HG02970 (cell line): ENCODE data around the gene COL18A1.

Source experiments
- ATAC-seq: cut with Tn5 transposase; IDR thresholded peaks from one replicate; pipeline ENCODE4 v1.9.1; 2021; ENCODE audit warnings: mild to moderate bottlenecking, moderate library complexity, moderate number of reproducible peaks; ENCODE audit not compliant: unreplicated experiment, low FRiP score

The COL18A1 gene

DNA sequence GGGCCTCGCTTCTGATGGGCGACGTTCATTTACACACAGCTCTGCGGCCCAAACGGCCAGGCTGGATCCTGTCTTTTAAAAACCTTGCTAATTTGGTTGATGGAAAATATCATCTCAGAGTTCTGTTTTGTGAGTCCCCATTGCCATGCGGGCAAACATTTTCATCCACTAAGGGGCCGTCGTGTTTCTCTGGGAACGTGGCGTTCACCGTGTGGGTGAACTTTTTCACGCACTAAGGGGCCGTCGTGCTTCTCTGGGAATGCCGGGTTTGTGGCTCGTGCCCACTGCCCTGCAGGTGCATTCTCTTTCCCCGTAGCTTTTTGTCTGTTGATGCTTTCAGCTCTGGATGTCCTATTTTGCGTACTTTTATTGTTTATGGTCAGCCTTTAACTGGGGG, 6.8 kb downstream of the COL18A1 start:
- ATAC-seq: no peak

DNA sequence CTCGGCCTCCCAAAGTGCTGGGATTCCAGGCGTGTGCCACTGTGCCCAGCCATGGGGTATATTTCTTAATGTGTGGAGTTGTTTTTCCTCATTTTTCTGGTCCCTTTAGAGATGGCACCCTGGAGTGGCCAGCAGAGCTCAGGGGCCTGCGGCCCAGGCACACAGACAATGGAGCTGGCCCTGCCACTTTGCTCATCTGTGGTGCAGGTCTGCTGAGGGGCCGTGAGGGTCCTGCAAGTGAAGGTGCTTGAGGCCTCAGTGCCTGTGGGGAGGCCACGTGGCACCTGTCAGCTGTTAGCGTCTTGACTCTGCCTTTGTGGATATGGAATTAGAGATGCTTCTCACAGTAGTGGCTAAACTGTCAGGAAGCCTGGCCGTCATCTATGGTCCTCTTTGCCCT, 7.5 kb downstream of the COL18A1 start:
- ATAC-seq: no peak

DNA sequence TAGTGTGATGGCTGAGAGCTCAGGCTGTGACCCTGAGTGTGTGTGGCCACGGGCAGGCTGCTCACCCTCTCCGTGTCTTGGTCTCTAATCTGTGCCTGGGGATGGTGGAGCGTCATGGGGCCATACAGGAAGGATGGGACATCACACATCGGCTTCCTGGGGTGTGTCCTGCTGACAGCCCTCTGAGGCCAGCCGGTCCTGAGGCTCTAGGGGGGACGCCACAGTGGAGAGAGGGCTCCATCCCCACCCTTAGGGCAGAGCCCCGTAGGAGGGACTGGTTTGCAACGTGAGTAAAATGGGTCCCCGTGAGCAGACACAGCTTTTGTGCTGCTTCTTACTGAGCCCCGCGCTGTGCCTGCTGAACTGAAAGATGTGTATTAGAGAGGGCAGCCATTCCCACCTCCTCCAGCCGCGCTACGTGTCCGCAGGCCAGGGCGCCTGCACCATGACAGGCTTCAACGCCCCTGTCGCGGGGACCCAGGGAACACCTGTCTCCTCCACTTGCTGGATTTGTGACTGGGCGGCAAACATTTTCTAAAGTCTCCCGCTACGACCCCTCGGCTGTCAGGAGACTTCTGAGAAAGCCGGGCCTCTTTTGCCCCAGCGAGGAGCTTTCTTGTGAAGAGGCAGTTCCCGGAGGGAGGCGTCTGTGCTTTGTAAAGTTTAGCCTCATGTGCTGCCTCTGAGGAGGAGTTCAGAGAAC, 8.1 kb downstream of the COL18A1 start:
- no peak for ATAC-seq

DNA sequence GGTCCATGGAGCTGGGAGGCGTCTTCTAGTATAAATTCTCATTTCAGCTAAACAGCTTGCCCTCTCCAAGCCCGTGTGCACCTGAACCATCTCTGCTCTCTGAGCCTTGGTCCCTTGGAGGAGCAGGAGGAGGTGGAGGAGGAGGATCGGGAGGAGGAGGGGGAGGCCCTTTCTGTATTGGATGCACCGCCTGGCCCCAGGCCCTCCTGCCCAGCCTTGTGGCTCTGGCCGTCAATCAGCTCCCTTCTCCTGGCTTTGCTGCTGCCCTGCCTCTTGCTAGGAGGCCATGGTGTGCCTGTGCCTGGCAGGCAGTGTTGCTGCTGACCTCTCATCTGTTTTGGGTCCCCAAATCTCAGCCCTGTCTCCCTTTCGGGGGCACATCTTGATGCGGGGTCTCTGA, 9.0 kb downstream of the COL18A1 start:
- ATAC-seq: no peak

DNA sequence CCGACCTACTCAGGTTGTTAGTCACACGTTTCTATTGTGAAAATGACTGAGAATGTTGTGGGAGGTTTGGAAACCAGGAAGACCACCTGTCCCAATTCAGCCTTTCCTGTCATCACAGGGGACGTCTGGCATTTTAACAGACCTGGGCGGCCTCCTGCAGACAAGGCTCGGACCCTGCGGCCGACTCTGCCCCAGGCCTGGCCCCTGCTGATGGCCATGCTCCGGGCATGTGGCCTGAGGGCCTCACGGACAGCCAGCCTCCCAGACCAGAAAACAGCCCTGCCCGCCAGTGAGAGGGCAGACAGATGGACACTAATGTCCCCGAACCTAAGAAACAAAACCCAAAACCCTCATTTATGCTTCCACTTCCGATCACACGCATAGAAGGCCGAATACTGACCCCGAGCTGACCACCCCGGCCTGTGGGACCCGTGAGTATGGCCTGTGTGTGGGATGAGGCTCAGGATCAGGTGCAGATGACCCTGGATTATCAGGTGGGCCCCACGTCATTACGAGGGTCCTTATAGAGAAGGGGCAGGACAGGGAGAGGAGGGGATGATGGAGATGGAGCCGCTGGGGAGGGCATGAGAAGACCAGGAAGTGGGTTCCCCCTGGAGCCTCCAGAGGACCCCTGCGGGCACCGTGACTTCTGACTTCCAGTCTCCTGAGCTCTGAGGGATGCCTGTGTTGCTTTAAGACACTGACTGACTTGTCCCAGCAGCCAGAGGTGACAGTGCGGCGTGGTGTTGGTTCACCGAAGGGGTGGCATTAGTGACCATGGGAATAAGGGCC, 9.6 kb downstream of the COL18A1 start:
- ATAC-seq: no peak

DNA sequence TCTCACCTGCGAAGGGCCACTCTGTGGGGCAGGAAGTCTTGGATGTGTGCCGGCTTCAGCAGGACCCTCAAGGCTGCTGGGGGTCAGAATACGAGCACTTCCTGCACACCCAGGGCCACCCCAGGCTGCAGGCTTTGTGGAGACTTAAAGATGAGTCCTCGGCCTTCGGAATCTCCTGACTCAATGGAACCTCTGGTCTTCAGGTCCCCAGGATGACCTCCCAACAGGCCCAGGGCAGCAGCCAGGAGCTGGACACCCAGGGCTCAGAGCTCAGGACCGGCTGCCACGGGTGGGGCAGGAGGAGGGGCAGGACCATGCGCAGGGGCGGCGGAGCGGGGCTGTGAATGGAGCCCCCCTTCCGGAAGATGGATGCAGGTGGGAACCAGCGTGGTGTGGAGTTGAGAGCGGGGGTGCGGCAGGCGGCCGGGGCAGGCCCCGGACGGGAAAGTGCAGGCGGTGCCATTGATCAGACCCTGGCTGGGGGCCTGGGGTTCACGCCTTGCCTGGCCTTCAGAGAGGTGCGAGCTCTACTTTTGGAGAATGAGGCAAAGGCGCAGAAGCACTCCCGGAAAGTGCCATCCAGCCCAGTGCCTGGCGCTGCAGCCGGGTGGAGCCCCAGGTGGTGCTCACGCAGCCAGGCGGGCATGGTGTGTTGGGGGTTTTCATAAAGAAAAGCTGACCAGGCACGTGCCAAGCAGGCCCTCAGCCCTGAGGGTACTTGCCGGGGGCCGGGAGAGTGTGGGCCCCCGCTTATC, 10.4 kb downstream of the COL18A1 start:
- ATAC-seq: no peak

DNA sequence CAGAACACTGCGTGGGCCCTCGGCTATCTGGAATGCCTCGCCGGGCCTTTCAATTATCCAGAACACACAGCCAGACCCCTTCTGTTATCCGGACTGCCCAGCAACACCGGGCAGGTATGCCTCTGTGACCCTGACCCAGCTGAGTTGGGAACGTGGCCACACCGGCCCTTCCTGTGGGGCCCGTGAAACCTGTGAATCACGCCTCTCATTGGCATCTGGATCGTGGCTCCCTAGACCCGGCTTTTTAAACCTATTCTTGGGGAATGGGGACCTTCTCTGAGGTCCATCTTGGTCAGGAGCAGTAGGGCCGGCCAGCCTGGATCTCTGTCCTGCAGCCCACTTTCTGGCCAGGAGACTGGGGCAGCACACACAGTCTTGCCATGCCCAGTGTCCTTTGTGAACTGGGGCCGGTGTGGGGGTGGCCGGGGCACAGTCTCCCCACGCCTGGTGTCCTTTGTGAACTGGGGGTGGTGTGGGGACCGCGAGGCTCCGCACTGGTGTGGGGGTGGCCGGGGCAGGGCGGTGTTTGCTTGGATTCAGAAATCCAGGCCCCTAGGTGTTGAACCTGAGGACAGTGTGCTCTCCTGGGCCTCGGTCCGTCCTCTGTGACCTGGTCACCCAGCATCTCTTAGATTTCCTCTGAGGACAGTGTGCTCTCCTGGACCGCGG, 11.1 kb downstream of the COL18A1 start:
- no peak for ATAC-seq

DNA sequence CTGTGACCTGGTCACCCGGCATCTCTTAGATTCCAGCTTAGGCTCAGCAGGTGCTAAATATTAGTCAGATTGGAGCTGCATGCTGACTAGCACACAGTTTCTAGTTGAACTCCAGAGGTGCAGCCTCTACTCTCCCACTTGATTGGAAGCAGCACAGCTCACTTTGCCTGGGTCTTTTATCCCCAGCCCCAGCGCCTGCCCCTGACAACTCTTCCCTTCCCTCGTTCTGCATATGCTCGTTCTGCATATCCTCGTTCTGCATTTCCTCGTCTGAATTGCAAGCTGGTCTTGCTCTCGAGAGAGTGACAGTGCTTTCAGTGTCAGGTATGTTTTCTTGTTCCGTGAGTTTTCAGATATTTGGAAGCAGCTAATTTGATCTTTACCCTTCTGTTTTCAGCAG, 11.7 kb downstream of the COL18A1 start:
- no peak for ATAC-seq

DNA sequence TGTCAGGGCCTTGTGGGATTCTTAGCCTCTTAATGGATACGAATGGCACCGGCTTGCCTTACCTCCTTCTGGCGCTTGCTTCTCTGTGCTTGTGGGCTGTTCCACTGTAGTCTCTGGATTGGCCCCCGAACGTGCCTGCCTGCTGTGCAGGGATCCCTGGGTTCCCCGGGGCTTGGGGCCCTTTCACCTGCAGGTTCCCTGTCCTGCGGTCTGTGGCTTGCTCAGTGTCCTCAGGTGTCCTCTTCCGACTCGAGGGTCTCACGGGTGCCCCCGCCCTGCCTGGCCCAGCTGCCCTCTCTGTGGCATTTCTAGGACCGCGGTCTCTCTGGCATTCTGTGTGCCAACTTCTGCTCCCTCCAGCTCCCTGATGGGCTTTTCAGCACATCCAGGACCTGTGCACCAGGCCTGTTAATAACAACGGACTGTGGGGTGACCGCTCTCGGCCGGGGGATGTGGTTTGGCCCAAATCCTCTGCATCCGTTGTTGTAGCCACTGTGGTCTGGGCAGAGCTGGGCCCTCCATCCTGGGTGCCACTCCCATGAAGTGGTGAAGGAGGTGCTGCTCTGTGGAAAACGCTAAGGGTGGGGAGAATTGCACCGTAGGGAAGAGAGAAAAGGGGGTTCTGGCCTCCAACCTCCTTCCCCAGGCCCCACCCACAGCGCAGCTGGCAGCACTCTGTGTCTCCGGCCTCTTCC, 12.4 kb downstream of the COL18A1 start:
- ATAC-seq: no peak

DNA sequence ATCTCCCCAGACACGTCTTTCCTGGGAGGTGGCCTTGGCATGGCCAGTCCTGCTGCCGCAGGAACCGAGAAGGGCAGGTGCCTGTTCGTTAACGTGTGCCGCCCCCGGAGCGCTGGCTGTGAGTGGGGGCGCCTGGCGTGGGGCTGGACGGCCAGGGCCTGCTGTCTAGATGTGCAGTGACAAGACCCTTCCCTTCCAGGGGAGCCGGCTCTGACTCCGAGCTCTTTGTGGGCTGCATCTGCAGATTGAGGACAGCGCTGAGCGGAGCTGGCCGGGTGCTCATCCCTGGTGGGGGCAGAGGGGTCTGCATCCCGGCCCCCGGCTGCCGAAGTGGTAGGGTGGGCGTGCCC, 13.0 kb downstream of the COL18A1 start:
- no peak for ATAC-seq

DNA sequence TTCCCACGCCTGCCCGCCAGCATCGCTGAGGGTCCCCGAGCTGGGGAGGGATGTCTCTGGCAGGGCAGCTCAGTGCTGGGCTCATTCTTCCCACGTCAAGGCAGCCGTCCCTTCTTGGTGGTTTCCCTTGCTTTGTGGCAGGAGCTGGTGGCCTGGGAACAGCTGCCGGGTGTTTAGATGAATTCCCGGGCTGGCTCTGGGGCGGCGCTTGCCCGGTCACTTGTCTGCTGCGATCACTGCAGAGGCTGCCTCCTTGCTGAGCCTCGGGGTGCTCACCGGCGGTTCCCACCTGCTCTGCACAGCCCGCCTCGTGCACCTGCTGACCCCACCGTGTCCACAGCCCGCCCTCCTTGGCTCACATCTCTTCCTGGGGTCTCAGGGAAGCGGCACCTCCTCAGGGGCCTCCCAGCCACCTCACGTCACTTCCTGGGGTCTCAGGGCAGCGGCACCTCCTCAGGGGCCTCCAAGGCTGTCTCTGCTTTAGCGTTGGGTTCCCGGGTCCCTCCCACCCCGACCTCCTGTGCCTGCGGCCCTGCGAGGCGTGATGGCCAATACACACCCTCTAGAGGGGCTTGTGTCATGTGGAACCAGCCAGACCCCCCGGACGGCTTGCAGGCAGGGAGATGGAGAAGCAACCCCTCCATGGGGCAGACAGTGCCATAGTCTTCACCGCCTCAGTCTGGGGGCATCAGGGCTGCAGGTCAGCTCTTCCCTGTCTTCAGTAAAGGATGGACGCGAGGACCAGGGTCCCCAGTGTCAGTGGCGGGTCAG, 13.5 kb downstream of the COL18A1 start:
- ATAC-seq: no peak

DNA sequence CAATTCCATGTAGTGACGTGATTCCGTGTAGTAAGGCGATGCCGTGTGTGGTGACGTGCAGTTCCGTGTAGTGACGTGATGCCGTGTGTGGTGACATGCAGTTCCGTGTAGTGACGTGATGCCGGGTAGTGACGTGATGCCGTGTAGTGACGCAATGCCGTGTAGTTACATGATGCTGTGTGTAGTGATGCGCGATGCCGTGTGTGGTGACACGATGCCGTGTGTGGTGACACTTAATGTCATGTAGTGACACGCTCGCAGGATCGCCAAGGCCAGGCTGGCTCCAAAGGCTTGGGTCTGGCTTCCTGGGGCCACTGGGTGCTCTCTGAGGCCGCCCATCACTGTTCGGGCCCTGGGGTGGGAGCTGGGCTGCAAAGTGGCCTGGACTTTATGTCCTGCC, 14.2 kb downstream of the COL18A1 start:
- ATAC-seq: no peak

DNA sequence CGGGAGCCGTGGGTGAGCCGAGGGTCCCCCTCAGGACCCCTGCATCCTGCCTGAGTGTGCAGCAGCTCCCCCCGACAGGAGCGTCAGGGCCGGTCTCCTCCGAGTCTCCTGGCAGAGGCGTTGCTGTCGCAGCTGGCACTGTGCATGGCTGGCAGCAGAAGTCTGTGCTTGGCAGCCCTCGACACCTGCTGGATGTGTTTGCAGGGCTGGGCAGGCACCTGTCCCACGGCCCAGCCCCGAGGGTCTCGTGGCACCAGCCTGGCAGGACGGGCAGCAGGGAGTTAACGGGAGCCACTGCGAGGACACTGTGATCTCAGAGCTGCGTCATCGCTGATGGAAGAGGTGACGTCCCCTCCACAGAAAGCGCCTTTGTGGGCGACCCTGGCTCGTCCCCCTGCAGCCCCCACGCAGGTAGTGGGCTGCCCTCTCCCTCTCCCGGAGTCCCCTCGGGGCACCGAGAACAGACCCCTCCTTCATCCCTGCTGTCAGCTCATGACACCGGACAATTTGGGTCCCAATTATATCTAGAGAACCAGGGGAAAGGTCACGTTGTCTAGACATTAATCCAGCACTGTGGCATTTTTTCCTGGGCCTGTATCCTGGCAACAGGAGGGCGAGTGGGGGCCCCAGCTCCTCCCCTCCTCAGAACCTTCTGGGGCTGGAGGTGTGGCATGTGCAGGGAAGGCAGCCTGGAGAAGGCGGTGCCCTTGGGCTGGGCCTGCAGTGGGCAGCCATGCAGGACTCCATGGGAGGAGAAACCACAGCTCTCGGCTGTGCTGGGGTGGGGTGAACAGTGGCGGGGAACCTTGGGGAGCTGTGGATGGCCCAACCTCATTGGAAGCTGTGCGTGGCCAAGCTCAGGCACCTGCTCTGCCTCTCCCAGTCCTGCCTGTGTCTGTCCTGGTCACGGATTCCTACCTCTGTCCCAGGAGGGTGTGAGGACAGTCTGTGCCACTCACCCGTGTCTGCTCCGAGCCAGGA, 15.4 kb downstream of the COL18A1 start:
- no peak for ATAC-seq

DNA sequence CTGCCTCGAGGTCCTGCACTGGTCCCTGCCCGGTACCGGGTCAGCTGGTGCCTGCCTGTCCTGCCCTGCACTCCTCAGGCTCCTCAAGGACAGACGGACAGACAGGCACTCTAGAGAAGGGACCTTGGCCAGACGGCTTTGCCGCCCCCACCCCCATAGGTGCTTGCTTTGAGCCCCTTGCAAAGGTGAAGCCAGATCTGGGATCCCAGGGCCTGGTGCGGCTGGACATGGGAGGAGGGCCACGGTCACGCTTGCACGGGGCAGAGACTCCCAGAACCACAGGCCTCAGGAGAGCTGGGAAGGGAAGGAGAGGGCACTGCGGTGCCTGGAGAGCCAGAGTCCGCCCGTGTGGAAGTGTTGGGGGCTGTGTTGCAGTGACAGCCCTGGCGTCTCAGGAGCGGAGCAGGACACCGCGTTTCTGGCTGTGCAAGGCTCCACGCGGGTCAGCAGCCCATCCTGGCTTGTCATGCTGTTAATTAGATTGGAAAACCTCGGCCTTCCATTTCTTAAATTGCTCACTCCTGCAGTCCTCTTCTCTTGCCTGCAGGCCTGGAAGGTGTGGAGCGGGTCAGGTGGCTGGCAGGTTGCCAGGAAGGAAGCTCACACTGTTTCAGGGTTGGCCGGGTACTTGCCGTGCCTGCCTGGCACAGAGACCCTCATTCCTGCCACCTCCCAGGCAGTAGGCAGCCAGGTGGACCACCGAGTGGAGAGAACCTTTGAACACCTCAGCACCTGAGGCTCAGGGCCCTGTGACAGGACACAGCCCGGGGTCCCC, 16.3 kb downstream of the COL18A1 start:
- ATAC-seq: no peak

DNA sequence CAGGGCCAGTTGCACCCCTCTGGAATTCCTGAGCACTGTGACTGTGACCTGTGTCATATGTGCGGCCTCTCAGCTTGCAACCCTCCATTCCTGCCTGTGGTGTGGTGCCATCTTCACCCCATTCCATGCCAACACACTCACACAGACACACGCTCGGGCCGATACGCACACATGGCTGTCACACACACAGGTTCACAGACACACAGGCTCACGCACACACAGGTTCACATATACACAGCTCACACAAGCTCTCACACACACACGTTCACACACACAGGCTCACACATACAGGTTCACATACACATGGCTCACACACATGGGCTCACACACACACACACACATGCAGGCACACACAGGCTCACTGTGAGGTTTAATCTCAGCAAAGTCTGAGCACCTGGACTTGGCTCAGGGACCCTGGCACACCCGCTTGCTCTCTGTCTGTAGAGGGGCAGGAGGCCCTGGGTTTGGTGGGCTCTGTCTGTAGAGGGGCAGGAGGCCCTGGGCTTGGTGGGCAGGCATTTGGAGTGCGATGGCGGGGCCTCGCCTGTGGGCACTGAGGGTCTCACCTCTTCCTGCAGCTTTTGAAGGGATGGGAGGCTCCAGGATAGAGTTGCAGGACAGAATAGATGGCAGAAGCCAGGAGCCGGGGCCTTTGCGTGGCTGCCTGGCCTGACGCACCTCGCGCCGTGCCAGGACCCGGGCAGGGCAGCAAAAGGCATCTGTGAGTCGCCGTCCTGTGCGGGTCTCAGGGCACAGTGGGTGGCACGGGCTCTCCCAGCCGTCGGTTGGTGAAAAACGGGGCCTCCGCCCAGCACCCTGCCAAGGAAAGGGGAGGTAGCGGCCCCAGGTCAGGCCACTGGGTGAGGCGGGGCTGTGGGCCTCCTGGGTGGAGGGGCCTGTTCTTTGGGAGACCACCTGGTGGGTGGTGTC, 17.1 kb downstream of the COL18A1 start:
- ATAC-seq: no peak

DNA sequence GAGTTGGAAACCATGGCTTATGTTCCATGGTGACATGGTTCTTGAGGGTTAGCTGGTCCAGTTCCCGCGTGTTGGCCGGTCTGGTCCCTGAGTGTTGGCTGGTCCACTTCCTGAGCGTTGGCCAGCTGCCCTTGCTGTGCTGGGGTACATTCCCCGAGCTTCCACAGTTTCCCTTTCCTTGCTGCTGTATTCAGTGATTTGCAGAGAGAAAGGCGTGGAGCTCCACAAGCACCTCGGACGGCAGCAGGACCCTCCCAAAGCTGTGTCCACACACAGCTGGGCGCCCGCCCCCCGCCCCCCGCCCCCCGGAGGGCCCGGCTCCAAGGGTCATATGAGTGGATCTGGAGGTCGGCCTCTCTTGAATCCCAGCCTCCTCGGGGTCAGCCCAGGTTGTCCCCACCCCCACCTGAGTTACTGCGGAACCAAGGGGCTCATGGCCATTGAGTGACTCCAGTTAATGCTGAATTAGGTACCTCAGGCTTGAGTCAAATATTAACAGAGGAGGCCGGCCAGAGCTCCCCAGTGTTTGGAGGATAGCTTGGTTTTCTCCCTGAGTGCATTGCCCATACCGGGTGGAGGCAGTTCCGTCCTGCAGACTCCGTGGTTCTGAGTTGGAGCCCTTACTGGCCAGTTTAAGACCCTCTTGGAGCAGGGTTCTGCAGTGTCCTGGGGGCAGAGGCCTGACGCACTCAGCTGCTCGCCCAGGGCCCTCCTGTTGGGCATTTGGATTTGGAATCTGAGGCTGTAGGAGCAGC, 18.4 kb downstream of the COL18A1 start:
- no peak for ATAC-seq
